Measurements from ENCODE around the gene OR2A7.
"Not testable (repeated sequence)": the region's sequence is repeated elsewhere in the genome, so short reads cannot be mapped to it uniquely, and the experiment has no call there.

OR2A7 gene

DNA sequence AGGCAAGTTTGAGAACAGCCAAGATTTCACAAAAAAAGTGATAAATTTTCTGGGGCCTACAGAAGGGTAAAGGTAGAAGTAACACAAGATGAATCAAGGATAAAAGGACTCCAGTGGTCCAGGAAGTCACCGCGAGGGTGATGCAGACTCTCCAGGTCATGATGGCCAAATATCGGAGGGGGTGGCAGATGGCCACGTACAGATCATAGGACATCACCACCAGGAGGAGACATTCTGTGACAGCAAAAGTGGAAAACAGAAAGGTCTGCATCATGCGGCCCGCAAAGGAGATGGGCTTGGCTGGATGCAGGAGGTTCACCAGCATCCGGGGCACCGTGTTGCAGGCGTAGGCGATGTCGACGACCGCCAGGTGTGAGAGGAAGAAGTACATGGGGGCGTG is 5.5 kb downstream of the OR2A7 start:
- H3K4me3 ChIP-seq (ENCODE audit: low read length); DNase-seq (ENCODE audit: low read depth, low spot score): not testable (repeated sequence)

DNA sequence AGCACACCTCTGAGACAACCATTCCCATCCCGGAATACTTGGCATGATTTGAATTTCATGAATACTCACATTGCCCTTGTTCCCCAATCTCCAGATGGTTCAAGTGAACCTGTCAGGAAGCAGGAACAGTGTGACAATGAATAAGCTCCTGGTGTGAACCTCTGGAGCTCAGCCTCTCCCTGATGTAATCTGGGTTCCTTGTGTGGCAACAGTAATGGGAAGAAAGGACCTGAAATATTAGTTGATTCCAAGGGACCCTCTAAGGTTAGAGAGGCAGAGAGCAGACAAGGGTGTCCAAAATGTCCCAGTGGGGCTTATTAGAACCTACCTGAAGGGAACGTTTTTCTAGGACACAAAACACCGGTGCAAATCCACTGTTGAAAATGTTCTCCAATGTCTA is 8.5 kb downstream of the OR2A7 start:
- no peak overlapping the region for H3K4me3 ChIP-seq (ENCODE audit: low read length)
- no peak for DNase-seq (ENCODE audit: low read depth, low spot score)

DNA sequence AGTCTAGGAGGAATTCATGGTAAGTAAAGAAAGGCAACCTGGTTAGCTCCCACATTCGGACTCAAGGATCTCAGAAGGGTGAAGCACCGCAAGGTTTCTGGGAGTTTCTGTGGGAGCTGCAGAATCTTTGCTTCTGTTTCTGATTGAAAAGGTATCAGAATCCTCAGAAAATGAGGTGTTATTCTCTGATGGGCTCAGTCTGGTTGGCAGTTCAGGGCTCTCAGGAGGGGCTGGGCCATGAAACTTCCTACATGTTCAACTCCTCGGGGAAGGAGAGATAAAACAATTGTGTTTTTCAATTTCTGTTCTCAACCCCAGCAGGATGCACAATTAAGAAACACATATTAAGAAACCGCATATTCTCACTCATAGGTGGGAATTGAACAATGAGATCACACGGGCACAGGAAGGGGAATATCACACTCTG is 9.1 kb downstream of the OR2A7 start:
- no peak for DNase-seq (ENCODE audit: low read depth, low spot score)

DNA sequence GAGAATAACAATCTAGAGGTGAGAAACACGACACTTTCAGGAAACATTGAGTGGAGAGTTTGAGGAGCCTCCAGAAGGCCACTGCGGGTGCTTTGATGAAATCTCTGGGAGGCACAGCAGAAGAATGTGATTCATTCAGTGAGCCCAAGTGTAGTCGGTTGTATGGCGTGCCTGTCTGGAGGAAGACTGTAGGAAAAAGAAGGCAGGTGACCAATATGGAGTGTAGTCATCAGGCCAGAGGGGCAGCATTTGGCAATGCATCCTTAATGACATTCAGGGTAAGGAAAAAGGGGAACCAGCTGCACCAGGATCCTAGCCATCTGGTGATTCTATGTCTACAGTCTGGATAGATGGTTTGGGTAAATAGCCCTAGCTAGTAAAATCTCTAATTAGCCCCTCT is 12.3 kb downstream of the OR2A7 start:
- not testable (repeated sequence) for DNase-seq (ENCODE audit: low read depth, low spot score); H3K4me3 ChIP-seq (ENCODE audit: low read length)

More for the DNA sequence above, 9.1 kb downstream of the OR2A7 start:
- H3K4me3 ChIP-seq (ENCODE audit: low read length) = no peak overlapping the region

DNA sequence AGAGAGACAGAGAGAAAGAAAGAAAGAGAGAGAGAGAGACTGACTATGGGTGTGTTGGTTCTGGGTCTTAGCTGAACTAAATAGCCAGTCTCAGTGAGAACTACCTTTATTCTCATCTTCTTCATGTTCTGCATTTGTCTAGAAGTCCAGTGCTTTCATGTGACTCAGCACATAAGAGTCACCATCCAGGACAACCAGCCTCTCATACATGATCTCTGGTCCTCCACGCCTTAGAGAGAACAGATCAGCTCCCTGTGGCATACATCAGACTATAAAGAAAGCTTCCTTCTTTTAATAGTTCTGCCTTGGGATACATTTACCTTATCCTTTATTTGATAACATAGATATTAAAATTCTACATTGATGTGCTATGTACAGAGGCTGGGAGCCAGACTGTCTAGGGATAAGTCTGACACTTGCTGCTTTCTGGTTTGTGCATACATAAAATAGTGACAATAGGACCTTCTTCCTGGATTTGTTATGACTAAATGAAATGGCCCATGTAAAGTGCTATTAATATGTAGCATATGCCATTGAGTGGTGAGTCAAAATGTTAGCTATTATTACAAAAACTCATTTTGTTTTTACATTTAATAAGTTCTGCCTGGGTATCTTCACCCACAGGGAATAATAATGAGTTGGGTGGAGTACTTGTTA is 16.8 kb downstream of the OR2A7 start:
- not testable (repeated sequence) for H3K4me3 ChIP-seq (ENCODE audit: low read length); DNase-seq (ENCODE audit: low read depth, low spot score)

DNA sequence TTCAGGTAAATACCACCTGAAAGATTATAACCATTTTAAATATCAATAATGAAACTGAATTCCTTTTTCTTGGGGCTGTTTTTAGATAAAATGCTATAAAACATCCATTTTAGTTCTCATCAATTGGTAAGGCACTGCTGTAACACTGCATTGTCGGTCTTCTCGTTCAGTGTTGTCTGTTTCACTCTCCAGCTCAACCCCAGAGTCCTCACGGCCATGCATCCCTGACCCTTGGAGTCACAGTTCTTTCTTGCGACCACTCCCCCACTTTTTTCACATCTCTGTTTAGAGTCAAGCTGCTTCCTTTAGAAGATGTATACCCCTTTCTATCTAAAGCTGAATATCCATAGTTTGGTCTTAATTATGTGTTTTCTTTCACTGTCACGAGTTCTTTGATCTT is 17.6 kb downstream of the OR2A7 start:
- not testable (repeated sequence) for H3K4me3 ChIP-seq (ENCODE audit: low read length); DNase-seq (ENCODE audit: low read depth, low spot score)

DNA sequence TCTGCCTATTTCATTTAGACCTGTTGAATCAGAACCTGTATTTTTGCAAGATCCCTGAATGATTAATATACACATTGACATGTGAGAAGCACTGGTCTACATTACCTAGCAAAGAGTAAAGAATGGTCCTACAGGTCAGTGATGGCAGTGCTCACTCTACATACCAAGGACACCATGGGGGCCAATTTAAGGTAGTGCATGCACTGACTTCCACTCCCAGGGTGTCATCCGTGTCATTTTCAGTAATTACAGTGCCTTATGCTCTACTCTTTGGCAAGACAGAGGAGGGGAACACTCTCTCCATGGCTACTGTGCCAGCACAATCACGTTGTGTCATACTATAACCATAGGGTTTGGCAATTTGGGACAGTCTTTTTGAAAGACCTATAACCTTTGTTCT is 19.2 kb downstream of the OR2A7 start:
- not testable (repeated sequence) for H3K4me3 ChIP-seq (ENCODE audit: low read length); DNase-seq (ENCODE audit: low read depth, low spot score)

DNA sequence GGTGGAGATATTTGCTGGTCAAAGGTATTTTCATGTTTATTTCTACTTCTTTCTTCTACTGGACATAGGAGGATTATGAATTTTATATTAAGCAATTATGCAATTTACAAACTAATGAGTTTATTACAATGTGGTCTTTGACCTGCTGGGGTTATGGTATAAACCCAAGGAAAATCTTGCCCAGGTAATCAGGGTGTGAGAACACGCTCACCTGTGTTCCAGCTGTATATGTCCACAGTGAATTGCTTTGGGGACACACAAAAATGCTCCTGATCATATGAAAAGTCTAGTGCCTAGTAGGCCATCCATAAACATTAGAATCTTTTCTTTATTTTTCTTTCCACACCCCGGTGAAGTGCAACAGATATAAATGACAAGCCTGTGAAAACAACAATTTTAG is 25.2 kb downstream of the OR2A7 start, which contains the start of gene OR2A42:
Gene OR2A42, minus strand, starts transcription at position 241 of the 400 bp plus-strand sequence. CDS start 6,762 bp downstream, outside the sequence.
- not testable (repeated sequence) for H3K4me3 ChIP-seq (ENCODE audit: low read length)

DNA sequence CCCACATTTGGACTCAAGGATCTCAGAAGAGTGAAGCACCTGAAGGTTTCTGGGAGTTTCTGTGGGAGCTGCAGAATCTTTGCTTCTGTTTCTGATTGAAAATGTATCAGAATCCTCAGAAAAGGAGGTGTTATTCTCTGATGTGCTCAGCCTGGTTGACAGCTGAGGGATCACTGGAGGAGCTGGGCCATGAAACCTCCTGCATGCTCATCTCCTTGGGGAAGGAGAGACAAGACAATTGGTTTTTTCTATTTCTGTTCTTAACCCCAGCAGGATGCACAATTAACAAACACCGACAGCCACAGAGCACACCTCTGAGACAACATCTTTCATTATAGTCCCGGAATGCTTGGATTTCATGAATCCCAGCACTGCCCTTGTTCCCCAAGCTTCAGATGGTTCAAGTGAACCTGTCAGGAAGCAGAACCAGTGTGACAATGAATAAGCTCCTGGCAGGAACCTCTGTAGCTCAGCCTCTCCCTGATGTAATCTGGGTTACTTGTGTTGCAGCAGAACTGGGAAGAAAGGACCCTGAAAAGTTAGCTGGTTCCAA is 26.0 kb downstream of the OR2A7 start:
- not testable (repeated sequence) for DNase-seq (ENCODE audit: low read depth, low spot score)

More for the DNA sequence above, 25.2 kb downstream of the OR2A7 start, which contains the start of gene OR2A42:
- DNase-seq (ENCODE audit: low read depth, low spot score) = not testable (repeated sequence)

DNA sequence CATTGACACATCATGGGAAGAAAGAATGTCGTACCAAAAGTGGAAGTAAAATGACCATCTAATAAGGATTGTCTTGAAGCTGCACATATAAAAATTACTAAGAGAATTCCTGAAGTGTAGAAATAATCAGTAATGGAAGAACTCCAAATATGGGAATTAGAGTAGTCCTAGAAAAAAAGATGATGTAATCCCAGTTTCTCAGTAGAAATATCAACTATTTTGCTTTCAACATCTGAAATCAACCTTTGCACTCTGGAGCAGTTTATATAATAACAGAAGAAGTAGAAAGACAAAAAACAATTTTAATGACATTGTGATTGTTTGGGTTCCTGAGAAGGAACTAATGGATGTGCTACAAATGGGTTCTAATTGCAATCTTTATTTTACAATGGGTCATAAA is 31.6 kb downstream of the OR2A7 start:
- DNase-seq (ENCODE audit: low read depth, low spot score); H3K4me3 ChIP-seq (ENCODE audit: low read length): not testable (repeated sequence)

More for the DNA sequence above, 26.0 kb downstream of the OR2A7 start:
- H3K4me3 ChIP-seq (ENCODE audit: low read length) = not testable (repeated sequence)

DNA sequence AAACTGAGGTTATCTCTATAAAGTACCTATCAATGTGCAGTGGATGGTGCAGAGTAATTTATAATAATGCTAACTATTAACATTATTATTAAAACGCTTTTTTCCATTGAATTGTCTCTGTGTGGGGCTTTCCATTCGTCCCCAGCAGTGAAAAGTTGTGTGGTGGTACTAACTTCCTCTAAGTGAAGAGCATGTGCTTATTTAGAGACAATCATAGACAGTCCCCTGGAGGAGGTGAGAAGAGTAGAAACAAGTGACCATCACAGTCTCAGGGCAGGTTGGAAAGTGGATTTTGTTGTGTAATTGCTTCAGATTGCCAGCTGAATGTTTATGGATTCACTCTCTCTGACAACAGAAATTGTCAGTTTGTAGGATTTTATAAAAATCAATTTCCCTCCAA is 33.6 kb downstream of the OR2A7 start:
- not testable (repeated sequence) for DNase-seq (ENCODE audit: low read depth, low spot score); H3K4me3 ChIP-seq (ENCODE audit: low read length)

DNA sequence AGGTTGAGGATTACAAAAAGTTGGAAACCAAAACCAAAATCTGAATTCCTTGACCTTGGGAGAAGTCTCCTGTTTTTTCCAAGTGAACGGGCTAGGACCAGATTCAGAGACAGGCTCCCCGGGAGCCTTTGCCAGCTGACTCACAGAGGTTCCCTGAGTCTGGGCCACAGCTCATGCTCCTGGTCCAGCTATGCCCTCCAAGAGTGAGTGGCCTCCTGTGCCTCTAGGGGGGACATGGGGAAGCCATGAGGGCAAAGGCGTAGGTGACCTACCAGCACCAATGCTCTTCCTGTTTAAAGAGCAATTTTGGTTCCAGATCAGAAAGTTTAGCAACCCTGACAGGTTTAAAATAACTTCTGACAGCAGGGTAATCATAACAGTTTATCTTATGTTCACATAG is 35.8 kb downstream of the OR2A7 start:
- not testable (repeated sequence) for DNase-seq (ENCODE audit: low read depth, low spot score)

DNA sequence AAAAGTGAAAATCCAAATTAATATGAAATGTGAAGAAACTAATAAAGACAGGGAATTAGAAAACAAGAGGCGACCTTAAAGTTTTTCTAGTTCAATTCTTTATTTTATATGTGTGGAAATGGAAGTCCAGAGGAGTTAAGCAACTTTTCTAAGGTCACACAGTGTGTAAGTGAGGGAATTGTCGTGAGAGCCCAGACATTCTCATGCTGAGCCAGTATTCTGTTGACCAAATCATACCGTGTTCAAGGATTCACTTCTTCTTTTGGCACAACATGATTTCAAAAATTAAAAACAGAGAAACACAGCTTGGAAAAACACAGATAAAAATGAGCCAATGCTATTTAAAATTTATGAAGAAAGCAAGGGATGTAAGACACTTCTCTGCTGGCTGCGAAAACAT is 37.7 kb downstream of the OR2A7 start:
- H3K4me3 ChIP-seq (ENCODE audit: low read length); DNase-seq (ENCODE audit: low read depth, low spot score): not testable (repeated sequence)

More for the DNA sequence above, 35.8 kb downstream of the OR2A7 start:
- not testable (repeated sequence) for H3K4me3 ChIP-seq (ENCODE audit: low read length)

DNA sequence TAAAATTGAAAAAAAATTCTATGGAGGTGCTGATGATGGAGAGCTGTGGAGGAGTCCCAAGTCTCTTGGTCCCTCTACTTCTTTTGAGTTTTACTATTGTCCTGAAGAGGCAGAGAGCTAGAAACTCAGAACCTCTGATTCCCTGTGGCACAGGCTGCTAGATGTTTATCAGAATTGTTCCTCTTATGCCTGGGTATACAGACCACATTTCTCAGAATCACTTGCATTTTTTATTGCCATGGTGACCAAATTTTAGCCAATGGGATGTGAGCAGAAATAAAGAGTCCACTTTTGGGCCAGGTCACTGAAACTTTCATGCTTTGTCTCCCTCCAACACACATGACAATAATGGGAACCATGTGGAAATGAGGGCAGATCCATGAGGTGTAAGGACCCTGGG is 40.9 kb downstream of the OR2A7 start:
- H3K4me3 ChIP-seq (ENCODE audit: low read length); DNase-seq (ENCODE audit: low read depth, low spot score): not testable (repeated sequence)

DNA sequence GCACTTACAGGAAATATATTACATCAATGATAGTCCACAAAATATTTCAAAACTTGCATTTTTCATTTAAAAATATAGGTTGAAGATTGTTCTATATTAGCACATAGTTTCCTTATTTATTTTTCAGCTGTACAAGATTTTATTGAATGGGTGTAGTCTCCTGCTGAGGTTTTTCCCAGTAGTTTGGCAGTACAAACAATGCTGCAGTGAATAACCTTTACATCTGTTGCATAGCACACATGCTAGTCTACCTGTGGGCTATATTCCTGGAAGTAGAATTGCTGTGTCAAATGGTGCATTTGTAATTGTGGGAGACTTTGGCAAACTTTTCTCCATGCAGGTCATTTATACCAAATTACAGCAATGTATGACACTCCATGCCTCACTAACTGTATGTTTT is 44.1 kb downstream of the OR2A7 start:
- H3K4me3 ChIP-seq (ENCODE audit: low read length); DNase-seq (ENCODE audit: low read depth, low spot score): not testable (repeated sequence)

DNA sequence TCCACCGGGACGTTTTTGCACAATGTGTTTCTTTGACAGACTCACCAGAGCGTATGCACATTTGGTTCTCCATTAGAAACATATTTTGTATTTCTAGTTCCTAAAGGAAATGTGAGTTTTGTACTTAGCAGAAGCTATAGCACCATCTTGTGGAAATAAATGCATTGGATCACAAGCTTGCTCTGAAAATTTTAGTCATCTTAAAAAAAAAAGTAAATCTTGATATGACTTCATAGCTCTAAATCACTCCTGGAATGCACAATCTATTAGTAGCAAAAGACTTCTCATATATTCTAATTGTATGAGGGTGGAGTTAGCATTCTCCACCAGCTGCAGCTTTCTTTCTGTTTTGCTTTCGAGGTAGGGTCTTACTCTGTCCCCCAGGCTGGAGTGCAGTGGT is 45.4 kb downstream of the OR2A7 start:
- not testable (repeated sequence) for DNase-seq (ENCODE audit: low read depth, low spot score); H3K4me3 ChIP-seq (ENCODE audit: low read length)

DNA sequence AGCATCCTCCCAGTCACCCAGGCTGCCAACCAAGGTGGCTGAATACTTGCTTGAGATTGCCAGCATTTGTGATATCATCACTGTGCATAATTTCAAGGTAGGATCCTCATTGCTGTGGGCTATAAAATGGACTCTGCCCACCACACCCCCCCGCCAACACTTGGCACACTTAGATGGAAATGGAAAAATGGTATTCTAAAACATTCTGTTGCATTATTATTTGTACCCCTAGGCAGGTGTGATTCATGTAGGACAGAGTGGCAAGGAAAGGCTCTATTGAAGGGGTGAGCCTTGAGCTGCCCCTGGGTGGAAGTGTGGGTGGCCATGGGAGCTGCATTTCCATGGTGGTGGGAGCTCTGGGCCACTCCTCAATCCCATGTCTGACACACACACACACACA is 46.0 kb downstream of the OR2A7 start:
- not testable (repeated sequence) for H3K4me3 ChIP-seq (ENCODE audit: low read length); DNase-seq (ENCODE audit: low read depth, low spot score)

DNA sequence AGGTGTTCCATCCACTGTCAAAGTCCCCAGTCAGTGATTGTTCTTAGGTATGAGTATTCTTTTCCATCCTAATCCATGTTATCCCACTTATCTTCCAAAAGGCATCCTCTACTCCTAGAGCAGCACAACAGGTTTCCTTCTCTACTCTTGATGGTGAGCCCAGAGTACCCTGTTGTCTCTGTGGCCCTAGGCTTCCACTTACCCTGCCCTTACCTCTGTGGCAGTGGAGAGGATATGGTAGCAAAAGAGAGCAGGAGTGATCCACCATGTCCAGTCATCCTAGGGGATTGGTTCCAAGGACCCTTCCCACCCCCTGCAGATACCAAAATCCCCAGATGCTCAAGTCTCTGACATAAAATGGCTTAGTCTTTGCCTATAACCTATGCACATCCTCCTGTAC is 47.4 kb downstream of the OR2A7 start:
- not testable (repeated sequence) for H3K4me3 ChIP-seq (ENCODE audit: low read length)

More for the DNA sequence above, 47.4 kb downstream of the OR2A7 start:
- DNase-seq (ENCODE audit: low read depth, low spot score) = not testable (repeated sequence)

Measured in Jurkat, Clone E6-1 (cell line).